Activated naive CD8-positive, alpha-beta T cell treated with anti-CD3 and anti-CD28 coated beads, Interleukin-2, amount 50 U/mL, for 16 hours (primary cell): Measurements from ENCODE around the gene PDCD5.

Source experiments
- DNase-seq: peaks from one replicate; pipeline ENCODE4 v3.0.0-alpha.2; 2020; ENCODE audit warnings: low read depth, low spot score

Gene PDCD5

GRCh38 chr19:32631381-32631780, 50.4 kb downstream of the PDCD5 start:
- DNase-seq = no peak
